GM12891 (cell line): ENCODE results near the gene EVPL.

ENCODE experiments used
- POLR2AphosphoS5 ChIP-seq: IDR thresholded peaks from 2 replicates; pipeline ENCODE4 v1.6.1; 2011; ENCODE audit warnings: low read depth, low read length, control low read depth
- SPI1 ChIP-seq: IDR thresholded peaks from 2 replicates; pipeline ENCODE4 v1.6.1; 2011; ENCODE audit warnings: low read depth, low read length, control low read depth
- TAF1 ChIP-seq: IDR thresholded peaks from 2 replicates; pipeline ENCODE4 v1.6.1; 2011; ENCODE audit warnings: low read depth, low read length, control low read depth

GRCh38 chr17:75983501-75984181 lies 43.5 kb downstream of the EVPL start:
- TF ChIP-seq POLR2AphosphoS5 (no peak), SPI1 (no peak), TAF1 (no peak)
